Smooth muscle cell (in vitro differentiated cells): ENCODE results near the gene MBNL2. TPM values are rescaled to one million over a fixed set of nuclear protein-coding genes. Genes with fewer than 3 reads are reported as not detected.
A peak's percentile ranks its signal among the peaks of the same experiment; 100 is the strongest.

Source experiments
- DNase-seq: peaks from one replicate; lab custom pipeline; 2025; ENCODE audit not compliant: unreplicated experiment; lab: John Stamatoyannopoulos, UW
- H2AFZ ChIP-seq: fragments of 200-600 bp; sonication (generic); 2 replicates; pipeline ENCODE4 v1.6.0; 2016; ENCODE audit warnings: antibody characterized with exemption, low read depth, mild to moderate bottlenecking
- H3F3A ChIP-seq: fragments of 200-600 bp; sonication (generic); 2 replicates; pipeline ENCODE4 v1.6.0; 2017; ENCODE audit warnings: antibody characterized with exemption, low read depth
- H3K27ac ChIP-seq: fragments of 200-600 bp; sonication (generic); 2 replicates; pipeline ENCODE4 v1.5.1; 2016; ENCODE audit warnings: low read depth, mild to moderate bottlenecking
- H3K27me3 ChIP-seq: fragments of 200-600 bp; sonication (generic); 2 replicates; pipeline ENCODE4 v1.6.1; 2016; ENCODE audit warnings: low read depth, mild to moderate bottlenecking
- H3K36me3 ChIP-seq: fragments of 200-600 bp; sonication (generic); 2 replicates; pipeline ENCODE4 v1.5.1; 2016; ENCODE audit warnings: low read depth
- H3K4me1 ChIP-seq: fragments of 200-600 bp; sonication (generic); 2 replicates; pipeline ENCODE4 v1.5.1; 2016; ENCODE audit warnings: low read depth
- H3K4me2 ChIP-seq: fragments of 200-600 bp; sonication (generic); 2 replicates; pipeline ENCODE4 v1.6.0; 2016; ENCODE audit warnings: mild to moderate bottlenecking
- H3K4me3 ChIP-seq: fragments of 200-600 bp; sonication (generic); 2 replicates; pipeline ENCODE4 v1.5.1; 2016; ENCODE audit warnings: mild to moderate bottlenecking
- H3K79me2 ChIP-seq: fragments of 200-600 bp; sonication (generic); 2 replicates; pipeline ENCODE4 v1.6.0; 2016; ENCODE audit warnings: low read depth, mild to moderate bottlenecking
- H3K9ac ChIP-seq: fragments of 200-600 bp; sonication (generic); 2 replicates; pipeline ENCODE4 v1.6.0; 2016; ENCODE audit warnings: low read depth
- H3K9me3 ChIP-seq: fragments of 200-600 bp; sonication (generic); replicated peaks from 2 replicates; pipeline ENCODE4 v1.5.1; 2016; ENCODE audit warnings: low read depth
- H4K20me1 ChIP-seq: fragments of 200-600 bp; sonication (generic); 2 replicates; pipeline ENCODE4 v1.6.0; 2016; ENCODE audit warnings: low read depth
- WGBS: methylation state at CpG from one replicate; pipeline ENCODE4 v1.1.7; 2016; ENCODE audit warnings: low lambda C conversion rate; 5-methylcytosine and 5-hydroxymethylcytosine counted together
- polyA plus RNA-seq: library from polyadenylated mRNA; unstranded; fragments of >200 nt; fragmentation: Nextera tagmentation; extraction: Ambion mirVana; gene quantifications from 2 replicates; pipeline ENCODE4 v1.2.1, GENCODE V29; 2016
- total RNA-seq: library from RNA; depleted of rRNA; stranded (reverse); fragments of >200 nt; gene quantifications from 2 replicates; pipeline ENCODE4 v1.2.3, GENCODE V29; 2014
- TF ChIP-seq, protein P1 (sequence below): fragments of 200-600 bp; sonication (generic); IDR thresholded peaks from 2 replicates; pipeline ENCODE4 v1.5.1; 2017; ENCODE audit warnings: borderline replicate concordance, mild to moderate bottlenecking, antibody characterized with exemption; ENCODE audit not compliant: insufficient read depth, poor library complexity, severe bottlenecking

Gene MBNL2
- total and polyA plus RNA-seq, 2 experiments from 2014 or later, result 33.7 to 120 TPM

- H3K4me1 ChIP-seq, result no peaks in the 10 kb centered on the region
- H3F3A ChIP-seq, result no peaks in the 10 kb centered on the region
- H4K20me1 ChIP-seq, result peaks cover 93% of the 10 kb centered on the region
- H3K27me3 ChIP-seq, result no peaks in the 10 kb centered on the region
- no peaks in the 10 kb centered on the region for H3K36me3 ChIP-seq
- peaks cover 81% of the 10 kb centered on the region for H3K79me2 ChIP-seq
- no peak for DNase-seq
- H3K9me3 ChIP-seq, result no peaks in the 10 kb centered on the region
- no peak overlapping the region for H3K4me3 ChIP-seq
- H3K9ac ChIP-seq, result no peak overlapping the region
- no peak overlapping the region for H3K4me2 ChIP-seq
- TF ChIP-seq, protein P1, sequence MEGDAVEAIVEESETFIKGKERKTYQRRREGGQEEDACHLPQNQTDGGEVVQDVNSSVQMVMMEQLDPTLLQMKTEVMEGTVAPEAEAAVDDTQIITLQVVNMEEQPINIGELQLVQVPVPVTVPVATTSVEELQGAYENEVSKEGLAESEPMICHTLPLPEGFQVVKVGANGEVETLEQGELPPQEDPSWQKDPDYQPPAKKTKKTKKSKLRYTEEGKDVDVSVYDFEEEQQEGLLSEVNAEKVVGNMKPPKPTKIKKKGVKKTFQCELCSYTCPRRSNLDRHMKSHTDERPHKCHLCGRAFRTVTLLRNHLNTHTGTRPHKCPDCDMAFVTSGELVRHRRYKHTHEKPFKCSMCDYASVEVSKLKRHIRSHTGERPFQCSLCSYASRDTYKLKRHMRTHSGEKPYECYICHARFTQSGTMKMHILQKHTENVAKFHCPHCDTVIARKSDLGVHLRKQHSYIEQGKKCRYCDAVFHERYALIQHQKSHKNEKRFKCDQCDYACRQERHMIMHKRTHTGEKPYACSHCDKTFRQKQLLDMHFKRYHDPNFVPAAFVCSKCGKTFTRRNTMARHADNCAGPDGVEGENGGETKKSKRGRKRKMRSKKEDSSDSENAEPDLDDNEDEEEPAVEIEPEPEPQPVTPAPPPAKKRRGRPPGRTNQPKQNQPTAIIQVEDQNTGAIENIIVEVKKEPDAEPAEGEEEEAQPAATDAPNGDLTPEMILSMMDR, result no peak
- no peak overlapping the region for H2AFZ ChIP-seq
- WGBS, result 87% methylated on average over 5 of the region's 5 CpGs
- H3K27ac ChIP-seq, result no peak overlapping the region
These were observed 64.9 kb downstream of the MBNL2 start for GRCh38 chr13:97287047-97287383.

DNA sequence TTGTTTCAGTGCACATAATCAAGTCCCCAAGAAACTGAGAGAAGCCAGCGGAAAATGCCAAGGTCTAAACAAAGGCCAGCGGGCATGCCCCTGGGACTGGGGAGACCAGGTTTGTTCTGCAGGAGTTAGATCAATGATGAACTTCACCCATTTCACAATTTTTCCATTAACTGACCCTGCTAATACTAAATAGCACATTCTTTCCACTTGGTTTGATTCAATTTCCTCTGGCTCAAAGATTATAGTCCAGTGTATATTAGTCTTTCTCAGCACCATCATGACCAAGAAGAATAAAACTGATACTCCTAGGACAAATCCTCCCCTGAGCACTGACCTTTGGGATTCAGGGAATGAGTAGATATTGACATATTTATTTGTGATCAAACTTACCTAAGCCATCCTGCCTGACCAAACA, 66.4 kb downstream of the MBNL2 start:
- no peak overlapping the region for H2AFZ ChIP-seq
- H3K4me1 ChIP-seq, result no peaks in the 10 kb centered on the region
- WGBS, result 100% methylated on average over 2 of the region's 2 CpGs
- no peaks in the 10 kb centered on the region for H3K27me3 ChIP-seq
- no peaks in the 10 kb centered on the region for H3K36me3 ChIP-seq
- TF ChIP-seq, protein P1, result no peak
- H3F3A ChIP-seq, result no peaks in the 10 kb centered on the region
- no peak overlapping the region for H3K4me3 ChIP-seq
- no peak overlapping the region for H3K27ac ChIP-seq
- peaks cover 93% of the 10 kb centered on the region for H4K20me1 ChIP-seq
- H3K9me3 ChIP-seq, result no peaks in the 10 kb centered on the region
- no peak overlapping the region for H3K4me2 ChIP-seq
- H3K9ac ChIP-seq, result no peak overlapping the region
- DNase-seq, result no peak
- peaks cover 81% of the 10 kb centered on the region for H3K79me2 ChIP-seq

DNA sequence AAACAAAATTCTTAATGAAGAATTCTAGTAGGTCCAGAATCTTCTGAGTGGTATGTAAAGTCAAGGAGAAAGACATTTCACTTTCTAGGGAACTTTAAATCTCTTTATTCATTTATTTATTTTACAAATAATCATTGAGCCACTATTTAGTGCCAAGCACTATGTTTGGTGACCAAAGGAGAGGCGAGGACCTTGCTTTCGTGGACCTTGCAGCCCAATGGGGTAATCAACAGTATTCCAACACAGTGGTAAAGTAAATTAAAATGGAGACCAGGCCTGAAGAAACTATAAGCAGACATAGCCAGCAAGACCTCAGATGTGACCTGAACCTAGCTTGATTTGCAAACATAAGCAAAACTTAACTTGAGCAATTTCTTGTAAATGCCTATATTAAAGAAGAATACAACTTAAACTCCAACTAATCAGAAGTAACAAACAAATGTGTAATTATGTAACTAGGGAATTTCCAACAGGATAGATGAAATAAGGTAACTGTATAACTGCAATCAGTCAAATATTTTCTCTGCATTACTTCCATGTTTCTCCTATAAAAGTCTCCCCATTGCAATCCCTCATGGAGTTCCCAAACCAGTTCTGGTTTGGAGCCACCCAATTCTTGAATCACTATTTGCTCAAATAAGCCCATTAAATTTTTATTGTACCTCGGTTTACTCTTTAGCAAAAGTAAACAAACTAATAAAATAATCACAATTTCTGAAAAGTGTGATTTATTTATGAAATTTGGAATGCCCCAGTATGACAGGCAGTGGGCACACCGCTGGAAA, 67.6 kb downstream of the MBNL2 start:
- no peak overlapping the region for H3K9ac ChIP-seq
- H3K36me3 ChIP-seq, result no peaks in the 10 kb centered on the region
- H4K20me1 ChIP-seq, result peaks cover 93% of the 10 kb centered on the region
- H2AFZ ChIP-seq, result no peak overlapping the region
- peak overlapping the region; percentile 8 for H3K27ac ChIP-seq
- peaks cover 81% of the 10 kb centered on the region for H3K79me2 ChIP-seq
- H3K4me1 ChIP-seq, result no peaks in the 10 kb centered on the region
- H3K4me3 ChIP-seq, result no peak overlapping the region
- H3K9me3 ChIP-seq, result no peaks in the 10 kb centered on the region
- H3F3A ChIP-seq, result no peaks in the 10 kb centered on the region
- no peak overlapping the region for H3K4me2 ChIP-seq
- WGBS, result 96% methylated on average over 4 of the region's 4 CpGs
- TF ChIP-seq, protein P1, result no peak
- no peak for DNase-seq
- no peaks in the 10 kb centered on the region for H3K27me3 ChIP-seq
